ENCODE data around the gene ZNF689. TPM values are rescaled to one million over a fixed set of nuclear protein-coding genes. Genes with fewer than 3 reads are reported as not detected.

ZNF689 gene
- total and polyA plus RNA-seq, 2 of the 13 experiments (the other 11 are each of a cell fraction or from before 2014, with no cell fraction given): 9.7 to 19.5 TPM

DNA sequence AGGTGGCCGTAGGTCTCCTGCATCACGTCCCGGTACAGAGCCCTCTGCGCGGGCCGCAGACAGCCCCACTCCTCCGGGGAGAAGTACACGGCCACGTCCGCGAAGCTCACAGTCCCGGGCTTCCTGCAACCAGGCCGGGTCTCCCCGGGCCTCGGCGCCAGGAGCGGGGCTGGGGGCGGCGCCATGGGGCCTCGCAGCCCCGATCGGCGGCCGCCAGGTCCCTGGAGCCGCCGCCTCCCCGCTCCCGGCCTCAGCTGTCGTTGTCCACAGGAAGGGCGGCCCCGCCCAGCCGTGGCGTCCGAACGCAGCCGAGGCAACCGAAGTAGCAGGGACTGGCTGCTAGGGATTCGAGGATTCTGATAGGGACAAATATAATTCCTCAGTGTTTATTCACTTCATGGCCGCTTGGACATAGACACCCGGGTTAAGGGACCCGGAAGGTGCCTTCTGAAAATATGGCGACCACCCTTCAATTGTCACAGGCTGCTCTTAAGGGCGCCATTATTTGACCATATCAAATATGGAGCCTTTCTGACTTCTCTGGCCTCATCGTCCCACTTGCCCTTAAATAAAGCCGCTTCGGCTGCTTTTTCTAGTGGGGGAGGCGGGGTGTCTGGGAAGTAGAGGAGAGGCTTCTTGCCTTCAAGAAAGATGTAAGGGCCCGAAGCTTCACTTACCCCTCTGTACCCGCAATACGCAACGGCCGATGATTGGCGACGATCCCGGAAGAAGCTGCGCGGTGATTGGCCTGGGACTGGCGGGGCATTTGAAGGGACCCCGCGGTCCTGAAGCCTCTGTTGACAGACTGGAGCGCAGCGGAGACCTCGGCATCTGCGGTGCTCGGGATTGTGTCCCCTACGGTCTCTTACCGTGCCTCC lies 38.5 kb downstream of the ZNF689 start, which contains the start of gene ZNF688 (continued):
- TF ChIP-seq, protein P1, sequence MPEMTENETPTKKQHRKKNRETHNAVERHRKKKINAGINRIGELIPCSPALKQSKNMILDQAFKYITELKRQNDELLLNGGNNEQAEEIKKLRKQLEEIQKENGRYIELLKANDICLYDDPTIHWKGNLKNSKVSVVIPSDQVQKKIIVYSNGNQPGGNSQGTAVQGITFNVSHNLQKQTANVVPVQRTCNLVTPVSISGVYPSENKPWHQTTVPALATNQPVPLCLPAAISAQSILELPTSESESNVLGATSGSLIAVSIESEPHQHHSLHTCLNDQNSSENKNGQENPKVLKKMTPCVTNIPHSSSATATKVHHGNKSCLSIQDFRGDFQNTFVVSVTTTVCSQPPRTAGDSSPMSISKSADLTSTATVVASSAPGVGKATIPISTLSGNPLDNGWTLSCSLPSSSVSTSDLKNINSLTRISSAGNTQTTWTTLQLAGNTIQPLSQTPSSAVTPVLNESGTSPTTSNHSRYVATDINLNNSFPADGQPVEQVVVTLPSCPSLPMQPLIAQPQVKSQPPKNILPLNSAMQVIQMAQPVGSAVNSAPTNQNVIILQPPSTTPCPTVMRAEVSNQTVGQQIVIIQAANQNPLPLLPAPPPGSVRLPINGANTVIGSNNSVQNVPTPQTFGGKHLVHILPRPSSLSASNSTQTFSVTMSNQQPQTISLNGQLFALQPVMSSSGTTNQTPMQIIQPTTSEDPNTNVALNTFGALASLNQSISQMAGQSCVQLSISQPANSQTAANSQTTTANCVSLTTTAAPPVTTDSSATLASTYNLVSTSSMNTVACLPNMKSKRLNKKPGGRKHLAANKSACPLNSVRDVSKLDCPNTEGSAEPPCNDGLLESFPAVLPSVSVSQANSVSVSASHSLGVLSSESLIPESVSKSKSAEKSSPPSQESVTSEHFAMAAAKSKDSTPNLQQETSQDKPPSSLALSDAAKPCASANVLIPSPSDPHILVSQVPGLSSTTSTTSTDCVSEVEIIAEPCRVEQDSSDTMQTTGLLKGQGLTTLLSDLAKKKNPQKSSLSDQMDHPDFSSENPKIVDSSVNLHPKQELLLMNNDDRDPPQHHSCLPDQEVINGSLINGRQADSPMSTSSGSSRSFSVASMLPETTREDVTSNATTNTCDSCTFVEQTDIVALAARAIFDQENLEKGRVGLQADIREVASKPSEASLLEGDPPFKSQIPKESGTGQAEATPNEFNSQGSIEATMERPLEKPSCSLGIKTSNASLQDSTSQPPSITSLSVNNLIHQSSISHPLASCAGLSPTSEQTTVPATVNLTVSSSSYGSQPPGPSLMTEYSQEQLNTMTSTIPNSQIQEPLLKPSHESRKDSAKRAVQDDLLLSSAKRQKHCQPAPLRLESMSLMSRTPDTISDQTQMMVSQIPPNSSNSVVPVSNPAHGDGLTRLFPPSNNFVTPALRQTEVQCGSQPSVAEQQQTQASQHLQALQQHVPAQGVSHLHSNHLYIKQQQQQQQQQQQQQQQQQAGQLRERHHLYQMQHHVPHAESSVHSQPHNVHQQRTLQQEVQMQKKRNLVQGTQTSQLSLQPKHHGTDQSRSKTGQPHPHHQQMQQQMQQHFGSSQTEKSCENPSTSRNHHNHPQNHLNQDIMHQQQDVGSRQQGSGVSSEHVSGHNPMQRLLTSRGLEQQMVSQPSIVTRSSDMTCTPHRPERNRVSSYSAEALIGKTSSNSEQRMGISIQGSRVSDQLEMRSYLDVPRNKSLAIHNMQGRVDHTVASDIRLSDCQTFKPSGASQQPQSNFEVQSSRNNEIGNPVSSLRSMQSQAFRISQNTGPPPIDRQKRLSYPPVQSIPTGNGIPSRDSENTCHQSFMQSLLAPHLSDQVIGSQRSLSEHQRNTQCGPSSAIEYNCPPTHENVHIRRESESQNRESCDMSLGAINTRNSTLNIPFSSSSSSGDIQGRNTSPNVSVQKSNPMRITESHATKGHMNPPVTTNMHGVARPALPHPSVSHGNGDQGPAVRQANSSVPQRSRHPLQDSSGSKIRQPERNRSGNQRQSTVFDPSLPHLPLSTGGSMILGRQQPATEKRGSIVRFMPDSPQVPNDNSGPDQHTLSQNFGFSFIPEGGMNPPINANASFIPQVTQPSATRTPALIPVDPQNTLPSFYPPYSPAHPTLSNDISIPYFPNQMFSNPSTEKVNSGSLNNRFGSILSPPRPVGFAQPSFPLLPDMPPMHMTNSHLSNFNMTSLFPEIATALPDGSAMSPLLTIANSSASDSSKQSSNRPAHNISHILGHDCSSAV (CRISPR knock-in tag; IDR thresholded peaks at IDR 0.05; ENCODE audit: borderline replicate concordance): no peak
- TF ChIP-seq, protein P2, sequence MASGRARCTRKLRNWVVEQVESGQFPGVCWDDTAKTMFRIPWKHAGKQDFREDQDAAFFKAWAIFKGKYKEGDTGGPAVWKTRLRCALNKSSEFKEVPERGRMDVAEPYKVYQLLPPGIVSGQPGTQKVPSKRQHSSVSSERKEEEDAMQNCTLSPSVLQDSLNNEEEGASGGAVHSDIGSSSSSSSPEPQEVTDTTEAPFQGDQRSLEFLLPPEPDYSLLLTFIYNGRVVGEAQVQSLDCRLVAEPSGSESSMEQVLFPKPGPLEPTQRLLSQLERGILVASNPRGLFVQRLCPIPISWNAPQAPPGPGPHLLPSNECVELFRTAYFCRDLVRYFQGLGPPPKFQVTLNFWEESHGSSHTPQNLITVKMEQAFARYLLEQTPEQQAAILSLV (CRISPR knock-in tag; IDR thresholded peaks at IDR 0.05; ENCODE audit: borderline replicate concordance): peak; percentile 92; the same call in 1 of the 2 replicates
- TF ChIP-seq TEAD3 (CRISPR knock-in tag; optimal IDR thresholded peaks at IDR 0.05; ENCODE audit: borderline replicate concordance) (no peak), ZNF746 (CRISPR knock-in tag; IDR thresholded peaks at IDR 0.05) (peak; percentile 83), ZNF841 (CRISPR knock-in tag; IDR thresholded peaks at IDR 0.05; ENCODE audit: borderline replicate concordance) (0 out of 2 replicates have a peak, but pooled peaks have one; percentile 42), SIX1 (CRISPR knock-in tag; IDR thresholded peaks at IDR 0.05; ENCODE audit: borderline replicate concordance) (no peak), REL (CRISPR knock-in tag; conservative IDR thresholded peaks at IDR 0.05) (no peak; the same call in 1 of the 2 replicates), HOXA9 (CRISPR knock-in tag; IDR thresholded peaks at IDR 0.05; ENCODE audit: borderline replicate concordance) (no peak), ZNF891 (CRISPR knock-in tag; IDR thresholded peaks at IDR 0.05) (peak; percentile 29; the same call in 1 of the 2 replicates)
- TF ChIP-seq, protein P3, sequence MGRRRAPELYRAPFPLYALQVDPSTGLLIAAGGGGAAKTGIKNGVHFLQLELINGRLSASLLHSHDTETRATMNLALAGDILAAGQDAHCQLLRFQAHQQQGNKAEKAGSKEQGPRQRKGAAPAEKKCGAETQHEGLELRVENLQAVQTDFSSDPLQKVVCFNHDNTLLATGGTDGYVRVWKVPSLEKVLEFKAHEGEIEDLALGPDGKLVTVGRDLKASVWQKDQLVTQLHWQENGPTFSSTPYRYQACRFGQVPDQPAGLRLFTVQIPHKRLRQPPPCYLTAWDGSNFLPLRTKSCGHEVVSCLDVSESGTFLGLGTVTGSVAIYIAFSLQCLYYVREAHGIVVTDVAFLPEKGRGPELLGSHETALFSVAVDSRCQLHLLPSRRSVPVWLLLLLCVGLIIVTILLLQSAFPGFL (CRISPR knock-in tag; IDR thresholded peaks at IDR 0.05): no peak
- TF ChIP-seq, protein P4, sequence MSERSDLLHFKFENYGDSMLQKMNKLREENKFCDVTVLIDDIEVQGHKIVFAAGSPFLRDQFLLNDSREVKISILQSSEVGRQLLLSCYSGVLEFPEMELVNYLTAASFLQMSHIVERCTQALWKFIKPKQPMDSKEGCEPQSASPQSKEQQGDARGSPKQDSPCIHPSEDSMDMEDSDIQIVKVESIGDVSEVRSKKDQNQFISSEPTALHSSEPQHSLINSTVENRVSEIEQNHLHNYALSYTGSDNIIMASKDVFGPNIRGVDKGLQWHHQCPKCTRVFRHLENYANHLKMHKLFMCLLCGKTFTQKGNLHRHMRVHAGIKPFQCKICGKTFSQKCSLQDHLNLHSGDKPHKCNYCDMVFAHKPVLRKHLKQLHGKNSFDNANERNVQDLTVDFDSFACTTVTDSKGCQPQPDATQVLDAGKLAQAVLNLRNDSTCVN (CRISPR knock-in tag; IDR thresholded peaks at IDR 0.05; ENCODE audit: borderline replicate concordance): 0 out of 2 replicates have a peak, but pooled peaks have one; percentile 1
- TF ChIP-seq, protein P5, sequence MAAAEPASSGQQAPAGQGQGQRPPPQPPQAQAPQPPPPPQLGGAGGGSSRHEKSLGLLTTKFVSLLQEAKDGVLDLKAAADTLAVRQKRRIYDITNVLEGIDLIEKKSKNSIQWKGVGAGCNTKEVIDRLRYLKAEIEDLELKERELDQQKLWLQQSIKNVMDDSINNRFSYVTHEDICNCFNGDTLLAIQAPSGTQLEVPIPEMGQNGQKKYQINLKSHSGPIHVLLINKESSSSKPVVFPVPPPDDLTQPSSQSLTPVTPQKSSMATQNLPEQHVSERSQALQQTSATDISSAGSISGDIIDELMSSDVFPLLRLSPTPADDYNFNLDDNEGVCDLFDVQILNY (CRISPR knock-in tag; conservative IDR thresholded peaks at IDR 0.05): peak; percentile 97
- TF ChIP-seq, protein P6, sequence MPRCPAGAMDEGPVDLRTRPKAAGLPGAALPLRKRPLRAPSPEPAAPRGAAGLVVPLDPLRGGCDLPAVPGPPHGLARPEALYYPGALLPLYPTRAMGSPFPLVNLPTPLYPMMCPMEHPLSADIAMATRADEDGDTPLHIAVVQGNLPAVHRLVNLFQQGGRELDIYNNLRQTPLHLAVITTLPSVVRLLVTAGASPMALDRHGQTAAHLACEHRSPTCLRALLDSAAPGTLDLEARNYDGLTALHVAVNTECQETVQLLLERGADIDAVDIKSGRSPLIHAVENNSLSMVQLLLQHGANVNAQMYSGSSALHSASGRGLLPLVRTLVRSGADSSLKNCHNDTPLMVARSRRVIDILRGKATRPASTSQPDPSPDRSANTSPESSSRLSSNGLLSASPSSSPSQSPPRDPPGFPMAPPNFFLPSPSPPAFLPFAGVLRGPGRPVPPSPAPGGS (CRISPR knock-in tag; IDR thresholded peaks at IDR 0.05): peak; percentile 69

All from HepG2 (cell line).